Natural killer cell (primary cell): ENCODE data around the gene CAMSAP1. TPM values are rescaled to one million over a fixed set of nuclear protein-coding genes. Genes with fewer than 3 reads are reported as not detected.
"Not testable (repeated sequence)": the region's sequence is repeated elsewhere in the genome, so short reads cannot be mapped to it uniquely, and the experiment has no call there.

Source experiments
- ATAC-seq, 3 donors: fragments of 150-1000 bp in 2 of 3; fragments of 200-7000 bp in 1 of 3; cut with Tn5 transposase; 1 replicate in 1 of 3; 2 replicates in 2 of 3; pipeline ENCODE4 v1.10.0; 2021; ENCODE audit warnings: mild to moderate bottlenecking in 2 of 3, moderate library complexity in 2 of 3
- DNase-seq, 2 donors: peaks; one replicate each; pipeline versions ENCODE4 v3.0.0 to v3.0.0-alpha.2; 2013 to 2021; ENCODE audit warnings: mixed read lengths in 1 of 2
- H3K27ac ChIP-seq: one replicate; pipeline ENCODE4 v1.5.1; 2013; ENCODE audit warnings: mild to moderate bottlenecking, low read length
- H3K27me3 ChIP-seq: one replicate; pipeline ENCODE4 v1.6.1; 2013; ENCODE audit warnings: low read length; ENCODE audit not compliant: control insufficient read depth, insufficient read depth
- H3K36me3 ChIP-seq: one replicate; pipeline ENCODE4 v1.6.1; 2013; ENCODE audit warnings: low read length; ENCODE audit not compliant: control insufficient read depth, insufficient read depth
- H3K4me1 ChIP-seq: one replicate; pipeline ENCODE4 v1.6.1; 2013; ENCODE audit warnings: low read length; ENCODE audit not compliant: control insufficient read depth, insufficient read depth
- H3K4me3 ChIP-seq: one replicate; pipeline ENCODE4 v1.5.1; 2013; ENCODE audit warnings: low read length
- H3K9me3 ChIP-seq: one replicate; pipeline ENCODE4 v1.6.1; 2013; ENCODE audit warnings: low read length; ENCODE audit not compliant: control insufficient read depth, insufficient read depth
- H3K27ac Mint-ChIP-seq, 2 donors: one replicate each; pipeline ENCODE4 v1.8.0; 2022; ENCODE audit warnings: mild to moderate bottlenecking in 2 of 2, mixed read lengths in 2 of 2, moderate library complexity in 1 of 2
- H3K27me3 Mint-ChIP-seq, 2 donors: one replicate each; pipeline ENCODE4 v1.8.0; 2022; ENCODE audit warnings: low read depth in 2 of 2, mixed read lengths in 2 of 2
- H3K36me3 Mint-ChIP-seq: one replicate; pipeline ENCODE4 v1.8.0; 2022; ENCODE audit warnings: mixed read lengths
- H3K4me1 Mint-ChIP-seq, 2 donors: one replicate each; pipeline ENCODE4 v1.8.0; 2022; ENCODE audit warnings: mixed read lengths in 2 of 2
- H3K4me3 Mint-ChIP-seq: one replicate; pipeline ENCODE4 v1.8.0; 2022; ENCODE audit warnings: mild to moderate bottlenecking, moderate library complexity, mixed read lengths
- H3K9me3 Mint-ChIP-seq, 2 donors: one replicate each; pipeline ENCODE4 v1.8.0; 2022; ENCODE audit warnings: mixed read lengths in 2 of 2
- WGBS: methylation state at CpG from one replicate; pipeline ENCODE4 v1.1.7; 2013; ENCODE audit warnings: missing lambda C conversion rate; ENCODE audit not compliant: insufficient coverage; 5-methylcytosine and 5-hydroxymethylcytosine counted together
- intact Hi-C: fragments of 100-400 bp; cut with micrococcal nuclease; formaldehyde crosslinking; loops from one replicate; pipeline ENCODE4 v1.14.2; 2022
- total RNA-seq, 4 donors: library from RNA; stranded (reverse); fragments of 120-200 nt in 1 of 4; gene quantifications; one replicate each; pipeline versions ENCODE4 v1.2.3 to v1.2.4, GENCODE V29; 2013 to 2022
- TF ChIP-seq, protein P1 (sequence below): fragments of 200-600 bp; IDR thresholded peaks from one replicate; pipeline ENCODE4 v1.8.0; 2022; ENCODE audit warnings: antibody characterized with exemption

The CAMSAP1 gene
- total RNA-seq, 3 donors from 2014 or later (not counting 1 experiment from before 2014, with no cell fraction given): 25.9 to 33.5 (median 28.1) TPM

DNA sequence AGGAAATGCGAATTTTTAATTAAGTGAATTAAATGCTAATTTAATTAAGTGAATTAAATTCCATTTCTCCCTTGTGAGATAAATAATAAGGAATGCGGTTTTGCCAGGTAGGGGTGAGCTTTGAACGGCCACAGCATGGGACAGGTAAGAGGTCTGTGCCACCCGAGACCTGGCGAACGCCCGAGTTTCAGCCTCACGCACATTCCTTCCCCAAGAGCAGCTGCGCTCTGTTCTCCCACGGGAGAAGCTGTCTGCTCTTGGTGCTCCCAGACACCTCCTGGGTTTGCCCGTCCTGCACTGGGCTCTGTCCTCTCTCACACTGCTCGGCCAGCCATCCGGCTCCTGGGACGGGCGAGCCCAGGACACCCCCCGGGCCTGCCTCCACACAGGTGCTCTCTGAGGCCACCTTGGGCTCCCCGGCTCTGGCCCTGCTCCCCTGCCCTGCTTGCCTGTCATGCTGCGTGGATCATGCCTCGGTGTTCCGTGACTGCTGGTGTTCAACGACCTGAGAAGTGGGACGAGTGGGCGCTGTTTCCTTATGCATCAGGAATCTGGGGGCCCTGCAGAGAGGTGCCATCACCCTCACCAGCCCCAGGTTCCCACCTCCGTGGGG, 13.7 kb upstream of the CAMSAP1 start:
- 92% methylated on average over 23 of the region's 24 CpGs for WGBS
- H3K4me3 Mint-ChIP-seq: no peak overlapping the region
- intact Hi-C loops: no loop called here
- Histone ChIP-seq H3K36me3 (no peaks in the 10 kb centered on the region), H3K4me1 (peaks cover 5% of the 10 kb centered on the region), H3K27me3 (no peaks in the 10 kb centered on the region), H3K27ac (no peak overlapping the region), H3K4me3 (no peak overlapping the region), H3K9me3 (peaks cover 33% of the 10 kb centered on the region)
- no peak overlapping the region for H3K27ac Mint-ChIP-seq
- TF ChIP-seq, protein P1, sequence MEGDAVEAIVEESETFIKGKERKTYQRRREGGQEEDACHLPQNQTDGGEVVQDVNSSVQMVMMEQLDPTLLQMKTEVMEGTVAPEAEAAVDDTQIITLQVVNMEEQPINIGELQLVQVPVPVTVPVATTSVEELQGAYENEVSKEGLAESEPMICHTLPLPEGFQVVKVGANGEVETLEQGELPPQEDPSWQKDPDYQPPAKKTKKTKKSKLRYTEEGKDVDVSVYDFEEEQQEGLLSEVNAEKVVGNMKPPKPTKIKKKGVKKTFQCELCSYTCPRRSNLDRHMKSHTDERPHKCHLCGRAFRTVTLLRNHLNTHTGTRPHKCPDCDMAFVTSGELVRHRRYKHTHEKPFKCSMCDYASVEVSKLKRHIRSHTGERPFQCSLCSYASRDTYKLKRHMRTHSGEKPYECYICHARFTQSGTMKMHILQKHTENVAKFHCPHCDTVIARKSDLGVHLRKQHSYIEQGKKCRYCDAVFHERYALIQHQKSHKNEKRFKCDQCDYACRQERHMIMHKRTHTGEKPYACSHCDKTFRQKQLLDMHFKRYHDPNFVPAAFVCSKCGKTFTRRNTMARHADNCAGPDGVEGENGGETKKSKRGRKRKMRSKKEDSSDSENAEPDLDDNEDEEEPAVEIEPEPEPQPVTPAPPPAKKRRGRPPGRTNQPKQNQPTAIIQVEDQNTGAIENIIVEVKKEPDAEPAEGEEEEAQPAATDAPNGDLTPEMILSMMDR: no peak
- peaks cover 12% of the 10 kb centered on the region for H3K36me3 Mint-ChIP-seq
- DNase-seq: no peak
- ATAC-seq: no peak
- no peaks in the 10 kb centered on the region for H3K4me1 Mint-ChIP-seq
- H3K27me3 Mint-ChIP-seq: no peaks in the 10 kb centered on the region
- peaks cover 6 to 7% of the 10 kb centered on the region in 2 donors for H3K9me3 Mint-ChIP-seq

GRCh38 chr9:135920256-135920930, 13.0 kb upstream of the CAMSAP1 start:
- Histone ChIP-seq H3K27me3 (no peaks in the 10 kb centered on the region), H3K4me1 (no peaks in the 10 kb centered on the region), H3K4me3 (no peak overlapping the region), H3K36me3 (peaks cover 4% of the 10 kb centered on the region), H3K9me3 (peaks cover 35% of the 10 kb centered on the region), H3K27ac (no peak overlapping the region)
- Mint-ChIP-seq H3K4me3 (no peak overlapping the region), H3K4me1 (no peaks in the 10 kb centered on the region), H3K36me3 (peaks cover 19% of the 10 kb centered on the region), H3K27me3 (no peaks in the 10 kb centered on the region), H3K27ac (no peak overlapping the region), H3K9me3 (peaks cover 7 to 8% of the 10 kb centered on the region in 2 donors)
- TF ChIP-seq, protein P1: no peak
- intact Hi-C loops: no loop called here
- ATAC-seq (no peak), DNase-seq (no peak)
- 96% methylated on average over 15 of the region's 15 CpGs for WGBS

- H3K36me3 Mint-ChIP-seq: peaks cover 19% of the 10 kb centered on the region
- peaks cover 7 to 8% of the 10 kb centered on the region in 2 donors for H3K9me3 Mint-ChIP-seq
- 97% methylated on average over 11 of the region's 11 CpGs for WGBS
- no peak overlapping the region for H3K27ac Mint-ChIP-seq
- intact Hi-C loops: no loop called here
- H3K27me3 Mint-ChIP-seq: no peaks in the 10 kb centered on the region
- Histone ChIP-seq H3K36me3 (peaks cover 4% of the 10 kb centered on the region), H3K9me3 (peaks cover 45% of the 10 kb centered on the region), H3K4me1 (no peaks in the 10 kb centered on the region), H3K27me3 (no peaks in the 10 kb centered on the region), H3K4me3 (no peak overlapping the region), H3K27ac (no peak overlapping the region)
- TF ChIP-seq, protein P1: no peak
- ATAC-seq (no peak), DNase-seq (no peak)
- no peak overlapping the region for H3K4me3 Mint-ChIP-seq
- H3K4me1 Mint-ChIP-seq: no peaks in the 10 kb centered on the region
These were observed 12.1 kb upstream of the CAMSAP1 start for GRCh38 chr9:135919318-135919890.

GRCh38 chr9:135916227-135916626, 8.9 kb upstream of the CAMSAP1 start:
- H3K27me3 Mint-ChIP-seq, H3K27me3 ChIP-seq, intact Hi-C loops, H3K4me1 ChIP-seq, H3K27ac Mint-ChIP-seq, H3K4me3 Mint-ChIP-seq, ATAC-seq, H3K4me1 Mint-ChIP-seq, H3K4me3 ChIP-seq, DNase-seq, H3K27ac ChIP-seq: not testable (repeated sequence)
- peaks cover 14% of the 10 kb centered on the region for H3K36me3 ChIP-seq
- H3K36me3 Mint-ChIP-seq: peaks cover 27% of the 10 kb centered on the region
- peaks cover 56% of the 10 kb centered on the region for H3K9me3 ChIP-seq
- 93% methylated on average over 12 of the region's 12 CpGs for WGBS
- H3K9me3 Mint-ChIP-seq: peaks cover 8 to 11% of the 10 kb centered on the region in 2 donors
